SK-N-MC (cell line): ENCODE data around the gene SRPK3.

Experiments
- EZH2 ChIP-seq: fragments of 200-600 bp; sonication (generic); IDR thresholded peaks from one replicate; pipeline ENCODE4 v1.6.1; 2017; ENCODE audit warnings: antibody characterized with exemption
- POLR2AphosphoS5 ChIP-seq: IDR thresholded peaks from 2 replicates; pipeline ENCODE4 v1.6.1; 2012; ENCODE audit warnings: mild to moderate bottlenecking, low read depth, low read length, borderline replicate concordance

DNA sequence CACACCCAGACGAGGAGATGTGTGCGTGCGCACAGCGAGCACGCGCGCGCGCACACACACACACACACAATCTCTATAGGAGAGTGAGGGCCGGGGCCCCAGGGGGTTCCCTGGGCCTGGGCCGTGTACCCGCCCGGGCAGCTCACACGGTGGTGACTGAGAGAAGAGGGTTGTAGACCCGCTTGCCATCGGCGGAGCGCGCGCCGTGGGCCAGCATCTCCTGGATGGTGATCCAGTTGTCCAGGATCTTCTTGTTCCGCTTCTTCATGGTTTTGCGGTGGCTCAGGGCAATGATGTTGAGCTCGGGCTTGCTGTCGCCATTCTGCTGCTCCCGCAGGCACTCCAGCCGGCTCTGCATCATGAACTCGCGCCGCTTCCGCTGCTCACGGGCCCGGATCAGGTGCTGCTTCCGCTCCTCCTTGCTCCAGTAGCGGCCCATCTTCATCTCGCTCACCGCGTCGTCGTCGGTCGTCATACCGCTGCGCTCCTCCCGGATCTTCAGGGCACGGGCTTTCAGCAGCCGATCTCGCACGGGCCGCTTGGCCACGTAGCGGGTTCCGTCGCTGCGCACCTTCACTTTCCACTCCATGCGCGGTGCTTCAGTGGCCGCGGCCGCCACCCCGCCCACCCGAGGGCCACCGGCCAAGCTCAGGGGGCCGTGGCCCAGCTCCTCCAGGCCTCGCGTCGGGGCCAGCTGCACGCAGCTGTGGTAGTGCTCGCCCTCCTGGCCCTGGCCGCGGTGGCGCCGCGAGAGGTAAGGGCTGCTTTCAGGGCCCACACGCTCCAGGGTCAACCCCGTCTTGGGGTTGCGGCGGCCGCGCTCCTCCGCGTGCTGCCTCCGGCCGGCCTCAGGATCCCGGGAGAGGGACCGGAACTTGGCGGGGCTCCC, 22.6 kb downstream of the SRPK3 start:
- TF ChIP-seq POLR2AphosphoS5 (no peak), EZH2 (no peak)
